ENCODE measurements around the gene LIAS.

LIAS gene

GRCh38 chr4:39429476-39430334 is 29.2 kb upstream of the LIAS start:
- no peak overlapping the region for H3K9ac ChIP-seq (ENCODE audit: low read length)
- no peak overlapping the region for H3K23ac ChIP-seq (ENCODE audit: low read length)
- H3K4me3 ChIP-seq (ENCODE audit: low read depth, low read length), result no peak overlapping the region
- no peak overlapping the region for H3K4ac ChIP-seq (ENCODE audit: low read depth, low read length)
- no peak overlapping the region for H4K8ac ChIP-seq (ENCODE audit: low read depth, low read length)
- no peak overlapping the region for H2BK120ac ChIP-seq (ENCODE audit: insufficient read depth, low read length, poor library complexity)
- no peak overlapping the region for H4K91ac ChIP-seq (ENCODE audit: low read depth, low read length)
- H2AFZ ChIP-seq (ENCODE audit: insufficient read depth, low read length, poor library complexity), result no peak overlapping the region
- no peak overlapping the region for H2BK5ac ChIP-seq (ENCODE audit: low read depth, low read length, poor library complexity)
- H3K79me1 ChIP-seq (ENCODE audit: low read length), result no peaks in the 10 kb centered on the region
- no peak overlapping the region for H2BK12ac ChIP-seq (ENCODE audit: low read length)
- H3K4me1 ChIP-seq (ENCODE audit: control insufficient read depth in 1 of 2, insufficient read depth in 2 of 2, low read length in 2 of 2), result no peaks in the 10 kb centered on the region
- H3K36me3 ChIP-seq (ENCODE audit: control insufficient read depth in 1 of 2, insufficient read depth in 2 of 2, low read length in 2 of 2), result no peaks in the 10 kb centered on the region
- H4K12ac ChIP-seq (ENCODE audit: low read depth, low read length), result no peak overlapping the region
- WGBS (ENCODE audit: extremely low coverage, insufficient coverage, insufficient read length), result no CpG with 5 or more reads among the region's 4 CpGs
- no peak overlapping the region for H3K4me2 ChIP-seq (ENCODE audit: low read length)
- H3K9me3 ChIP-seq (ENCODE audit: insufficient read depth, low read depth, low read length), result no peaks in the 10 kb centered on the region
- no peaks in the 10 kb centered on the region for H3K79me2 ChIP-seq (ENCODE audit: control insufficient read depth, insufficient read depth, low read length, poor library complexity)
- no peak overlapping the region for H2AK5ac ChIP-seq (ENCODE audit: low read length)
- no peak overlapping the region for H3K14ac ChIP-seq (ENCODE audit: low read length)
- H3K27me3 ChIP-seq (ENCODE audit: insufficient read depth, low read length), result no peaks in the 10 kb centered on the region
- peak overlapping the region; percentile 49 for H3K27ac ChIP-seq (ENCODE audit: low read depth, low read length)
- DNase-seq, result peak in 1 of 2 donors; percentile 25
- no peak overlapping the region for H3K18ac ChIP-seq (ENCODE audit: low read length)

- no peak overlapping the region for H3K4me3 ChIP-seq (ENCODE audit: low read depth, low read length)
- H3K27me3 ChIP-seq (ENCODE audit: insufficient read depth, low read length), result no peaks in the 10 kb centered on the region
- H3K4ac ChIP-seq (ENCODE audit: low read depth, low read length), result no peak overlapping the region
- no peak overlapping the region for H3K27ac ChIP-seq (ENCODE audit: low read depth, low read length)
- H2BK5ac ChIP-seq (ENCODE audit: low read depth, low read length, poor library complexity), result no peak overlapping the region
- no peak overlapping the region for H3K18ac ChIP-seq (ENCODE audit: low read length)
- H4K12ac ChIP-seq (ENCODE audit: low read depth, low read length), result no peak overlapping the region
- H3K4me2 ChIP-seq (ENCODE audit: low read length), result no peak overlapping the region
- H3K4me1 ChIP-seq (ENCODE audit: control insufficient read depth in 1 of 2, insufficient read depth in 2 of 2, low read length in 2 of 2), result no peaks in the 10 kb centered on the region
- H4K91ac ChIP-seq (ENCODE audit: low read depth, low read length), result no peak overlapping the region
- H3K14ac ChIP-seq (ENCODE audit: low read length), result no peak overlapping the region
- no peak overlapping the region for H2BK12ac ChIP-seq (ENCODE audit: low read length)
- H2AFZ ChIP-seq (ENCODE audit: insufficient read depth, low read length, poor library complexity), result no peak overlapping the region
- no peak overlapping the region for H3K23ac ChIP-seq (ENCODE audit: low read length)
- H2BK120ac ChIP-seq (ENCODE audit: insufficient read depth, low read length, poor library complexity), result no peak overlapping the region
- H3K79me2 ChIP-seq (ENCODE audit: control insufficient read depth, insufficient read depth, low read length, poor library complexity), result no peaks in the 10 kb centered on the region
- no peak for DNase-seq
- no peaks in the 10 kb centered on the region for H3K36me3 ChIP-seq (ENCODE audit: control insufficient read depth in 1 of 2, insufficient read depth in 2 of 2, low read length in 2 of 2)
- H2AK5ac ChIP-seq (ENCODE audit: low read length), result no peak overlapping the region
- WGBS (ENCODE audit: extremely low coverage, insufficient coverage, insufficient read length), result no CpG with 5 or more reads among the region's 11 CpGs
- no peaks in the 10 kb centered on the region for H3K79me1 ChIP-seq (ENCODE audit: low read length)
- H4K8ac ChIP-seq (ENCODE audit: low read depth, low read length), result no peak overlapping the region
- no peak overlapping the region for H3K9ac ChIP-seq (ENCODE audit: low read length)
- no peaks in the 10 kb centered on the region for H3K9me3 ChIP-seq (ENCODE audit: insufficient read depth, low read depth, low read length)
These were observed 24.9 kb upstream of the LIAS start for GRCh38 chr4:39433878-39434492.

- no peaks in the 10 kb centered on the region for H3K27me3 ChIP-seq (ENCODE audit: insufficient read depth, low read length)
These were observed 22.9 kb upstream of the LIAS start for GRCh38 chr4:39435659-39436563.

GRCh38 chr4:39441593-39441992 is 17.3 kb upstream of the LIAS start:
- no peaks in the 10 kb centered on the region for H3K79me2 ChIP-seq (ENCODE audit: control insufficient read depth, insufficient read depth, low read length, poor library complexity)
- H3K79me1 ChIP-seq (ENCODE audit: low read length), result no peaks in the 10 kb centered on the region
- H3K4me3 ChIP-seq (ENCODE audit: low read depth, low read length), result no peak overlapping the region
- no peak overlapping the region for H2BK5ac ChIP-seq (ENCODE audit: low read depth, low read length, poor library complexity)
- H3K4me2 ChIP-seq (ENCODE audit: low read length), result no peak overlapping the region
- no peaks in the 10 kb centered on the region for H3K36me3 ChIP-seq (ENCODE audit: control insufficient read depth in 1 of 2, insufficient read depth in 2 of 2, low read length in 2 of 2)
- H3K9ac ChIP-seq (ENCODE audit: low read length), result no peak overlapping the region
- H3K23ac ChIP-seq (ENCODE audit: low read length), result no peak overlapping the region
- H2AFZ ChIP-seq (ENCODE audit: insufficient read depth, low read length, poor library complexity), result no peak overlapping the region
- H3K4ac ChIP-seq (ENCODE audit: low read depth, low read length), result no peak overlapping the region
- no peaks in the 10 kb centered on the region for H3K9me3 ChIP-seq (ENCODE audit: insufficient read depth, low read depth, low read length)
- no peak overlapping the region for H2BK120ac ChIP-seq (ENCODE audit: insufficient read depth, low read length, poor library complexity)
- no peak overlapping the region for H2BK12ac ChIP-seq (ENCODE audit: low read length)
- no peak overlapping the region for H3K18ac ChIP-seq (ENCODE audit: low read length)
- no peak overlapping the region for H2AK5ac ChIP-seq (ENCODE audit: low read length)
- no peak overlapping the region for H4K12ac ChIP-seq (ENCODE audit: low read depth, low read length)
- peaks cover 0 to 2% of the 10 kb centered on the region in 2 experiments for H3K4me1 ChIP-seq (ENCODE audit: control insufficient read depth in 1 of 2, insufficient read depth in 2 of 2, low read length in 2 of 2)
- H4K91ac ChIP-seq (ENCODE audit: low read depth, low read length), result no peak overlapping the region
- WGBS (ENCODE audit: extremely low coverage, insufficient coverage, insufficient read length), result no CpG with 5 or more reads among the region's 2 CpGs
- no peak overlapping the region for H3K27ac ChIP-seq (ENCODE audit: low read depth, low read length)
- no peak overlapping the region for H4K8ac ChIP-seq (ENCODE audit: low read depth, low read length)
- no peaks in the 10 kb centered on the region for H3K27me3 ChIP-seq (ENCODE audit: insufficient read depth, low read length)
- no peak overlapping the region for H3K14ac ChIP-seq (ENCODE audit: low read length)
- DNase-seq, result no peak

More at GRCh38 chr4:39435659-39436563, 22.9 kb upstream of the LIAS start:
- DNase-seq, result peak; percentile 41 to 57
- Histone ChIP-seq H3K23ac (ENCODE audit: low read length) (no peak overlapping the region), H2BK120ac (ENCODE audit: insufficient read depth, low read length, poor library complexity) (no peak overlapping the region), H3K4ac (ENCODE audit: low read depth, low read length) (no peak overlapping the region), H4K91ac (ENCODE audit: low read depth, low read length) (no peak overlapping the region), H3K14ac (ENCODE audit: low read length) (no peak overlapping the region), H3K4me1 (ENCODE audit: control insufficient read depth in 1 of 2, insufficient read depth in 2 of 2, low read length in 2 of 2) (no peaks in the 10 kb centered on the region), H3K27ac (ENCODE audit: low read depth, low read length) (no peak overlapping the region), H3K9ac (ENCODE audit: low read length) (no peak overlapping the region), H3K36me3 (ENCODE audit: control insufficient read depth in 1 of 2, insufficient read depth in 2 of 2, low read length in 2 of 2) (no peaks in the 10 kb centered on the region), H3K18ac (ENCODE audit: low read length) (no peak overlapping the region), H3K79me1 (ENCODE audit: low read length) (no peaks in the 10 kb centered on the region), H2AK5ac (ENCODE audit: low read length) (no peak overlapping the region), H3K4me3 (ENCODE audit: low read depth, low read length) (no peak overlapping the region), H3K79me2 (ENCODE audit: control insufficient read depth, insufficient read depth, low read length, poor library complexity) (no peaks in the 10 kb centered on the region), H4K8ac (ENCODE audit: low read depth, low read length) (no peak overlapping the region), H2BK5ac (ENCODE audit: low read depth, low read length, poor library complexity) (no peak overlapping the region), H4K12ac (ENCODE audit: low read depth, low read length) (no peak overlapping the region), H3K4me2 (ENCODE audit: low read length) (no peak overlapping the region), H2BK12ac (ENCODE audit: low read length) (no peak overlapping the region), H2AFZ (ENCODE audit: insufficient read depth, low read length, poor library complexity) (no peak overlapping the region), H3K9me3 (ENCODE audit: insufficient read depth, low read depth, low read length) (no peaks in the 10 kb centered on the region)
- no CpG with 5 or more reads among the region's 7 CpGs for WGBS (ENCODE audit: extremely low coverage, insufficient coverage, insufficient read length)

Data from trophoblast cell (in vitro differentiated cells and primary cell).